Transverse colon (tissue), 4 donors: ENCODE results near the gene KLHL17. TPM values are rescaled to one million over a fixed set of nuclear protein-coding genes. Genes with fewer than 3 reads are reported as not detected.

ENCODE experiments used
- DNase-seq: peaks from one replicate; pipeline ENCODE4 v3.0.0-alpha.2; 2019
- H3K27ac ChIP-seq, 4 donors: fragments of 200-600 bp; sonication (generic); 2 replicates each; pipeline ENCODE4 v1.5.1; 2016 to 2018; ENCODE audit warnings: inconsistent platforms in 4 of 4
- H3K27me3 ChIP-seq: fragments of 200-600 bp; sonication (generic); 2 replicates; pipeline ENCODE4 v1.5.1; 2017; ENCODE audit warnings: inconsistent platforms
- H3K36me3 ChIP-seq, 4 donors: fragments of 200-600 bp; sonication (generic); 2 replicates each; pipeline ENCODE4 v1.5.1; 2017 to 2019; ENCODE audit warnings: inconsistent platforms in 4 of 4
- H3K4me1 ChIP-seq, 4 donors: fragments of 200-600 bp; sonication (generic); 2 replicates each; pipeline ENCODE4 v1.5.1; 2017 to 2020; ENCODE audit warnings: inconsistent platforms in 4 of 4
- H3K4me3 ChIP-seq, 4 donors: fragments of 200-600 bp; sonication (generic); 1 replicate in 1 of 4; 2 replicates in 3 of 4; pipeline versions ENCODE4 v1.5.1 to v1.6.1; 2017 to 2019; ENCODE audit warnings: inconsistent platforms in 4 of 4
- H3K9me3 ChIP-seq, 2 donors: fragments of 200-600 bp; sonication (generic); 2 replicates each; pipeline ENCODE4 v1.5.1; 2017 to 2019; ENCODE audit warnings: inconsistent platforms in 2 of 2
- EP300 ChIP-seq: sonication (generic); formaldehyde crosslinking; IDR thresholded peaks from one replicate; pipeline ENCODE4 v1.6.1; 2017; ENCODE audit warnings: antibody characterized with exemption, low read depth
- POLR2A ChIP-seq: fragments of 450-650 bp; IDR thresholded peaks from one replicate; pipeline ENCODE4 v1.6.1; 2016; ENCODE audit warnings: antibody characterized with exemption, mild to moderate bottlenecking, moderate library complexity
- POLR2AphosphoS5 ChIP-seq, 3 donors: sonication (generic); formaldehyde crosslinking; IDR thresholded peaks; one replicate each; pipeline ENCODE4 v1.6.1; 2016; ENCODE audit warnings: antibody characterized with exemption in 3 of 3
- WGBS, 2 donors: methylation state at CpG; one replicate each; pipeline ENCODE4 v1.1.5; 2018; ENCODE audit warnings: low coverage in 1 of 2; 5-methylcytosine and 5-hydroxymethylcytosine counted together
- in situ Hi-C, 4 donors: fragments of 200-750 bp; cut with MboI; loops; one replicate each; pipeline versions ENCODE4 v1.15.0 to v1.15.1; 2017; ENCODE audit warnings: low sequenced_read_pairs in 3 of 4, low pct_ligation_motif_present in 1 of 4, low pct_unique_long_range_greater_than_20kb in 1 of 4
- intact Hi-C: fragments of 100-400 bp; cut with DNase I; formaldehyde crosslinking; loops from one replicate; pipeline ENCODE4 v1.15.1; 2023; ENCODE audit warnings: low total_unique reads
- total RNA-seq, 4 donors: library from RNA; depleted of rRNA; stranded (reverse); fragments of >200 nt; gene quantifications; one replicate each; pipeline ENCODE4 v1.1.0, GENCODE V29; 2016
- TF ChIP-seq, protein P1 (sequence below), 5 experiments: fragments of 200-600 bp in 3 of 5; fragments of 450-650 bp in 2 of 5; sonication (generic) in 3 of 5; IDR thresholded peaks; 1 replicate in 2 of 5; 2 replicates in 3 of 5; pipeline ENCODE4 v1.5.1; 2016 to 2017; ENCODE audit warnings: antibody characterized with exemption in 5 of 5, inconsistent platforms in 3 of 5, mild to moderate bottlenecking in 2 of 5, moderate library complexity in 1 of 5

Gene KLHL17
- total RNA-seq, 4 donors from 2014 or later: 10.8 to 26.1 (median 11.4) TPM

DNA sequence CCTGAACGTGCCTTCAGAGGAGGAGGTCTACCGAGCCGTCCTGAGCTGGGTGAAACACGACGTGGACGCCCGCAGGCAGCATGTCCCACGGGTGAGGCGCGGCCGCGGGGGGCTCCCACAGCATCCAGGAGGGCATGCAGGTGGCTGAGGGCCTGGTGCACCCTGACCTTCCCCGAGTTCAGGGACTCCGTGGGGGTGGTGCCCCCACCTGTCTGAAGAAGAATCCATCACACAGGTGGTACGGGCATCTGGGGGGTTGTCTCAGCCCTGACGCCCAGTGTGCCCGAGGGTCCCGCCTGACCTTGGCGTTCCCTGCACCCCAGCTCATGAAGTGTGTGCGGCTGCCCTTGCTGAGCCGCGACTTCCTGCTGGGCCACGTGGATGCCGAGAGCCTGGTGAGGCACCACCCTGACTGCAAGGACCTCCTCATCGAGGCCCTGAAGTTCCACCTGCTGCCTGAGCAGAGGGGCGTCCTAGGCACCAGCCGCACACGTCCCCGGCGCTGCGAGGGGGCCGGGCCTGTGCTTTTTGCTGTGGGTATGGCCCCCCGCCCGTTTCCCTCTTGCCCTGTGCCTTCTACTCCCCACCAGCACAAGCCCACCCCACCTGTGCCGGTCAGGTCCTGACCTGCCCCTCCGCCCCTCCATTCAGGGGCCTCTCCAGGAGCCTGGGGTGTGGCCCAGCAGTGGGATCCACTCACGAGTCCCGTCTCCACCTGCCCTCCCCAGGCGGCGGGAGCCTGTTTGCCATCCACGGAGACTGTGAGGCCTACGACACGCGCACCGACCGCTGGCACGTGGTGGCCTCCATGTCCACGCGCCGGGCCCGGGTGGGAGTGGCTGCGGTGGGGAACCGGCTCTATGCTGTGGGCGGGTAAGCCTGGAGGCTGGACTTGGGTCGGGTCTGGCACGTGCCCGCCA lies 2.3 kb downstream of the KLHL17 start:
- intact Hi-C loops: no loop called here
- in situ Hi-C loops: no loop called here
- 94% methylated on average over 52 of the region's 57 CpGs; no CpG with 5 or more reads in 1 of the 2 donors for WGBS, 2 donors
- Histone ChIP-seq H3K9me3 (no peaks in the 10 kb centered on the region), H3K27ac (no peak overlapping the region), H3K4me3 (no peak overlapping the region), H3K36me3 (no peaks in the 10 kb centered on the region), H3K27me3 (peaks cover 5% of the 10 kb centered on the region), H3K4me1 (peaks cover 25 to 45% (median 37%) of the 10 kb centered on the region in 4 donors)
- DNase-seq: no peak
- TF ChIP-seq, protein P1, sequence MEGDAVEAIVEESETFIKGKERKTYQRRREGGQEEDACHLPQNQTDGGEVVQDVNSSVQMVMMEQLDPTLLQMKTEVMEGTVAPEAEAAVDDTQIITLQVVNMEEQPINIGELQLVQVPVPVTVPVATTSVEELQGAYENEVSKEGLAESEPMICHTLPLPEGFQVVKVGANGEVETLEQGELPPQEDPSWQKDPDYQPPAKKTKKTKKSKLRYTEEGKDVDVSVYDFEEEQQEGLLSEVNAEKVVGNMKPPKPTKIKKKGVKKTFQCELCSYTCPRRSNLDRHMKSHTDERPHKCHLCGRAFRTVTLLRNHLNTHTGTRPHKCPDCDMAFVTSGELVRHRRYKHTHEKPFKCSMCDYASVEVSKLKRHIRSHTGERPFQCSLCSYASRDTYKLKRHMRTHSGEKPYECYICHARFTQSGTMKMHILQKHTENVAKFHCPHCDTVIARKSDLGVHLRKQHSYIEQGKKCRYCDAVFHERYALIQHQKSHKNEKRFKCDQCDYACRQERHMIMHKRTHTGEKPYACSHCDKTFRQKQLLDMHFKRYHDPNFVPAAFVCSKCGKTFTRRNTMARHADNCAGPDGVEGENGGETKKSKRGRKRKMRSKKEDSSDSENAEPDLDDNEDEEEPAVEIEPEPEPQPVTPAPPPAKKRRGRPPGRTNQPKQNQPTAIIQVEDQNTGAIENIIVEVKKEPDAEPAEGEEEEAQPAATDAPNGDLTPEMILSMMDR (IDR thresholded peaks at IDR 0.05): no peak
- no peak for TF ChIP-seq EP300
- no peak for TF ChIP-seq POLR2A
- TF ChIP-seq POLR2AphosphoS5 (IDR thresholded peaks at IDR 0.05): no peak

DNA sequence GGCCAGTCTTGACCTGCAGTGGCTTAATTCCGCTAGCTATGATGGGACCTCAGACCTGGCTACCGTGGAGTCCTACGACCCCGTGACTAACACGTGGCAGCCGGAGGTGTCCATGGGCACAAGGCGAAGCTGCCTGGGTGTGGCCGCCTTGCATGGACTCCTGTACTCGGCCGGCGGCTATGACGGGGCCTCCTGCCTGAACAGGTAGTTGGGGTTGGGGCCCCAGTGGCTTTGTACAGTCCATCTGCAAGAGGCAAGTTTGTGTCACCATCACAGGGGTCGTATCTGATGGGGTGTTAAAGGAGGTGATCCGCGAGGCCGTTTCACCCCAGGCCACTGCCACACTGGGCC lies 2.9 kb downstream of the KLHL17 start:
- 84% methylated on average over 16 of the region's 16 CpGs; no CpG with 5 or more reads in 1 of the 2 donors for WGBS, 2 donors
- no peak overlapping the region for H3K4me3 ChIP-seq
- intact Hi-C loops: no loop called here

DNA sequence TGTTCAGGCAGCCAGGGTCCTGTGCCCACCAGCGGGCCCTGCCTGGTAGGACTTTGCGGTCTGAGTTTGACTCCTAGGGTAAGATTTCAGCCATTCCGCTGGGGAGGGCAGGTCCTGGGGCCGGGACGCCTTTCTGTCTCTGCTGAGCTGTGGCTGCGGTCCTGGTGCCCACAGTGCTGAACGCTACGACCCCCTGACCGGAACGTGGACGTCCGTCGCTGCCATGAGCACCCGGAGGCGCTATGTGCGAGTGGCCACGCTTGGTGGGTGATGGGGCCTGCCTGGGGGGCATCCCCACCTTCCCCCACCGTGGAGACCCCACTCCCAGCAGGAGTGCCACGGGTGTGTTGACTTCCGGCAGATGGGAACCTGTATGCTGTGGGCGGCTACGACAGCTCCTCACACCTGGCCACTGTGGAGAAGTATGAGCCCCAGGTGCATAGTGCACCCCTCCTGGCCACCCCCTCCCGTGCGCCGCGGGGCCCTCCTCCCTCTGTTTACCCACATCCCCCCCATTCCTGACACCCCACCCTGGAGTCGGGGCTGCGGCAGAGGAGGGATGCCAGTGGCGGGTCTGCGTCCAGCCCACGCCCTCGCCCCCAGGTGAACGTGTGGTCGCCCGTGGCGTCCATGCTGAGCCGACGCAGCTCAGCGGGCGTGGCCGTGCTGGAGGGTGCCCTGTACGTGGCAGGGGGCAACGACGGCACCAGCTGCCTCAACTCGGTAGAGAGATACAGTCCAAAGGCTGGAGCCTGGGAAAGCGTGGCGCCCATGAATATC lies 3.6 kb downstream of the KLHL17 start:
- intact Hi-C loops (no loop called here), in situ Hi-C loops (no loop called here)
- Histone ChIP-seq H3K4me1 (peaks cover 17 to 33% (median 28%) of the 10 kb centered on the region in 4 donors), H3K36me3 (no peaks in the 10 kb centered on the region), H3K27me3 (peaks cover 17% of the 10 kb centered on the region), H3K4me3 (no peak overlapping the region), H3K9me3 (no peaks in the 10 kb centered on the region), H3K27ac (no peak overlapping the region)
- TF ChIP-seq, protein P1 (IDR thresholded peaks at IDR 0.05): no peak
- TF ChIP-seq EP300: no peak
- no peak for TF ChIP-seq POLR2A
- no peak for TF ChIP-seq POLR2AphosphoS5 (IDR thresholded peaks at IDR 0.05)
- 96% methylated on average over 23 of the region's 47 CpGs; no CpG with 5 or more reads in 1 of the 2 donors for WGBS, 2 donors
- DNase-seq: no peak

More for the DNA sequence above, 2.9 kb downstream of the KLHL17 start:
- TF ChIP-seq POLR2A (no peak), POLR2AphosphoS5 (IDR thresholded peaks at IDR 0.05) (no peak), EP300 (no peak)
- TF ChIP-seq, protein P1 (IDR thresholded peaks at IDR 0.05): no peak
- H3K27me3 ChIP-seq: peaks cover 11% of the 10 kb centered on the region
- no peak overlapping the region for H3K27ac ChIP-seq
- in situ Hi-C loops: no loop called here
- no peak for DNase-seq
- H3K9me3 ChIP-seq: no peaks in the 10 kb centered on the region
- H3K4me1 ChIP-seq: peaks cover 19 to 39% (median 30%) of the 10 kb centered on the region in 4 donors
- no peaks in the 10 kb centered on the region for H3K36me3 ChIP-seq
